Choroid plexus epithelial cell (primary cell): Measurements from ENCODE around the gene AKR1C1.
"Not testable (repeated sequence)": the region's sequence is repeated elsewhere in the genome, so short reads cannot be mapped to it uniquely, and the experiment has no call there.

ENCODE experiments used
- DNase-seq: peaks from one replicate; pipeline ENCODE4 v3.0.0-alpha.2; 2010; ENCODE audit warnings: low read depth
- H3K4me3 ChIP-seq: 2 replicates; pipeline ENCODE4 v1.5.1; 2011; ENCODE audit warnings: low read depth, mild to moderate bottlenecking, control low read depth, low read length, moderate library complexity
- TF ChIP-seq, protein P1 (sequence below): conservative IDR thresholded peaks from 2 replicates; pipeline ENCODE4 v1.5.1; 2011; ENCODE audit warnings: low read depth, mild to moderate bottlenecking, control low read depth, inconsistent platforms, low read length, moderate library complexity

The AKR1C1 gene

DNA sequence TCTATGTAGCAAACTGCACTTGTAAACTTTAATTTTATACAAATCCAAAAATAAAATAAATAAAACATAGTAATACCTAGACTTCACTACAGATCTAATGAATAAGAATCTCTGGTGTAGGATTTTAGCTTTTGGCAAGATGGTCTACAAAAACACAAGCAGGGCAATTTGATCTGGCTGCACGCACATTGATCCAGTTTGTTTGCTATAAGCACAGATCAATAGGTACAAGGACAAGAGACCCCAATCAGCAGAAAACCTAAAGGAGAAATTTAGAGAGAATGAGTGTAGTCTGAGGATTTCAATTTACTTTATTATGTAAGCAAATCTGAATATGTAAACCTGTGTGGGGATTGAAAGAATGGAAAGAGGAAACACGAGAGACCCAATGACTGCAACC is 48.2 kb downstream of the AKR1C1 start:
- not testable (repeated sequence) for DNase-seq, H3K4me3 ChIP-seq

GRCh38 chr10:5012595-5012994 is 49.4 kb downstream of the AKR1C1 start:
- no peak overlapping the region for H3K4me3 ChIP-seq
- no peak for DNase-seq
- TF ChIP-seq, protein P1, sequence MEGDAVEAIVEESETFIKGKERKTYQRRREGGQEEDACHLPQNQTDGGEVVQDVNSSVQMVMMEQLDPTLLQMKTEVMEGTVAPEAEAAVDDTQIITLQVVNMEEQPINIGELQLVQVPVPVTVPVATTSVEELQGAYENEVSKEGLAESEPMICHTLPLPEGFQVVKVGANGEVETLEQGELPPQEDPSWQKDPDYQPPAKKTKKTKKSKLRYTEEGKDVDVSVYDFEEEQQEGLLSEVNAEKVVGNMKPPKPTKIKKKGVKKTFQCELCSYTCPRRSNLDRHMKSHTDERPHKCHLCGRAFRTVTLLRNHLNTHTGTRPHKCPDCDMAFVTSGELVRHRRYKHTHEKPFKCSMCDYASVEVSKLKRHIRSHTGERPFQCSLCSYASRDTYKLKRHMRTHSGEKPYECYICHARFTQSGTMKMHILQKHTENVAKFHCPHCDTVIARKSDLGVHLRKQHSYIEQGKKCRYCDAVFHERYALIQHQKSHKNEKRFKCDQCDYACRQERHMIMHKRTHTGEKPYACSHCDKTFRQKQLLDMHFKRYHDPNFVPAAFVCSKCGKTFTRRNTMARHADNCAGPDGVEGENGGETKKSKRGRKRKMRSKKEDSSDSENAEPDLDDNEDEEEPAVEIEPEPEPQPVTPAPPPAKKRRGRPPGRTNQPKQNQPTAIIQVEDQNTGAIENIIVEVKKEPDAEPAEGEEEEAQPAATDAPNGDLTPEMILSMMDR, result no peak

DNA sequence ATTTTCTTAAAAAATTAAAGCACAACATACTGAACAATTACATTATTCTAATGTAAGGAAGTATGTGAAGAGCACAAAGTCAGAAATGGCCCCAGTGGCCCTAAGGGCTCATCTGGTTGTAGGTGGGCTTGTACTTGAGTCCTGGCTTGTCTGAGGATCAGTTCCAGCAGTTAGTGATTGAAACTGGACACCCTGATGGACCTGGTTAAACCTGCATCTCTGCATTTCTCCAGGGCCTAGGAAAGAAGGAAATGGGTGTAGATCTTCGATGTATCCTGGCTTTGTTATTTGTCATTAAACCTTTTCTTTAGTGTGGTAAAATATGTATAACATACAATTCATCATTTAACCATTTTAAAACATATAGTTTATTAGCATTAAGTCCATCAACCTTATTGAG is 50.2 kb downstream of the AKR1C1 start:
- no peak for DNase-seq
- TF ChIP-seq, protein P1, result no peak
- H3K4me3 ChIP-seq, result no peak overlapping the region

DNA sequence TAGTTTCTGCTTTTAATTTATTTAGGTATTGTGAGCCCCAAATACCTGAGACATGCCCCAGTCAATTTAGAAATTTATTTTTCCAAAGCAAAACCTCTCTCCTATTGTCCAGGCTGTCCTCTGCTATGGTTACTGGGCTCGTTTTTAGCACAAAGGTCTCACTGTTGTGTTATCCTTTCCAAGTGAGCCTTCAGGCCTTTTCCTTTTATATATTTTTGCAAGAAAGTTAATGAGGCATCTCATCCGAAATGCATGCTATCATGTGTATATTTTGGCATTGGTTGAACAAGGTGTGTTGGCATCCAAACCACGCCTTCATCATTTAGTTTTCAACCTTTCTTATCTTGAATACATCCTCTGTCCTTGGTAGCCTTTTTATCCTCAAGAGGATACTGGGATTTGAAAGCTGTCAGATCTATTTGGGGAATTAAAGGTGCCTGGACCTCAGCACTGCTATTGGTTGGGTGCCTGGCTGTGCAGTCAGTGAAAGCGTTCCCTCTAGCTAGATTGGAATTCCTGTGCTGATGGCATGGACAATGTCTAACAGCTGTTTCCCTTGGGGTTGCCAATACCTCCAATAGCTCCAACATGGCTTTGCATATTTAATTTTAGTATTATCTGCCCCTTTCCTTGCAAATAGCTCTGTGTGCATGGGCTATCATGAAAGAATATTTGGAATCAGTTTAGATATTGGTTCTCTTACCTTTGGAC is 51.1 kb downstream of the AKR1C1 start:
- not testable (repeated sequence) for DNase-seq, H3K4me3 ChIP-seq

- TF ChIP-seq, protein P1, result peak; percentile 38
- DNase-seq, result peak; percentile 47
- H3K4me3 ChIP-seq, result no peak overlapping the region
Observed at GRCh38 chr10:5014936-5015335, 51.7 kb downstream of the AKR1C1 start.

- DNase-seq, result peak; percentile 13
- H3K4me3 ChIP-seq, result no peak overlapping the region
- TF ChIP-seq, protein P1, result no peak
Observed at GRCh38 chr10:5018134-5018533, 54.9 kb downstream of the AKR1C1 start.

GRCh38 chr10:5018671-5019277 is 55.6 kb downstream of the AKR1C1 start:
- DNase-seq, result peak; percentile 79
- TF ChIP-seq, protein P1, result peak; percentile 42

GRCh38 chr10:5019770-5020612 is 56.8 kb downstream of the AKR1C1 start:
- not testable (repeated sequence) for DNase-seq, H3K4me3 ChIP-seq

More at GRCh38 chr10:5018671-5019277, 55.6 kb downstream of the AKR1C1 start:
- H3K4me3 ChIP-seq, result not testable (repeated sequence)

DNA sequence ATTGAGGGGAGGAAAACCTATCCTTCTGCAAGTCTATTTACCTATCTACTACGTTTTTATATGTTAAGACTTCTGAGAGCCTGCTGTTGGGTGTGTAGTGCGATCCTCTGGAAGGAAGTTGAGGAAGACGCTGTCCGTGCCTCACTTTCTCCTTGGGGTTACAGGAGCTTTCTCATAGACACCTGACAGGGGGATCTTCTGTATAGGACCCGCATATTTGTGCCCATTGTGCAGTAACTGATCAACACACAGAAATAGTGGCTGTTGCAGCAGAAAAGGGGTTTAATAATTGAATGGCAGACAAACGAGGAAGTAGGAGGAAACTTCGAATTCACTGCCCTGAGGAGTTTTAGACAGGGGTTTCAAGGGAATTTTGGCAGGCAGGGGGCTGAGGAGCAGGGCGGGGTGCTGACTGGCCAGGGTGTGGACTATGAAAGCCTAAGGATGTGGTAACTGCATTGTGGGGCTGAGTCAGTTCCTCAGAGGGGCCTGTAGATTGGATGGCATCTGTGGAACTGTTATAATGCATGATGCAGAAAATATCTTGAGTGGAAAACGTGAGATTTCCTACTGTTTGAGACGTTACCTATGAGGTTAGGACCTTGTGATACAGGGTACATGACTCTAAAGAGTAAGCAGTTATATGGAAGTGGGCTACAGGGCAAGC is 58.5 kb downstream of the AKR1C1 start:
- not testable (repeated sequence) for H3K4me3 ChIP-seq, DNase-seq
